ENCODE data around the gene PLXNA4.
"Not testable (repeated sequence)": the region's sequence is repeated elsewhere in the genome, so short reads cannot be mapped to it uniquely, and the experiment has no call there.

Gene PLXNA4

DNA sequence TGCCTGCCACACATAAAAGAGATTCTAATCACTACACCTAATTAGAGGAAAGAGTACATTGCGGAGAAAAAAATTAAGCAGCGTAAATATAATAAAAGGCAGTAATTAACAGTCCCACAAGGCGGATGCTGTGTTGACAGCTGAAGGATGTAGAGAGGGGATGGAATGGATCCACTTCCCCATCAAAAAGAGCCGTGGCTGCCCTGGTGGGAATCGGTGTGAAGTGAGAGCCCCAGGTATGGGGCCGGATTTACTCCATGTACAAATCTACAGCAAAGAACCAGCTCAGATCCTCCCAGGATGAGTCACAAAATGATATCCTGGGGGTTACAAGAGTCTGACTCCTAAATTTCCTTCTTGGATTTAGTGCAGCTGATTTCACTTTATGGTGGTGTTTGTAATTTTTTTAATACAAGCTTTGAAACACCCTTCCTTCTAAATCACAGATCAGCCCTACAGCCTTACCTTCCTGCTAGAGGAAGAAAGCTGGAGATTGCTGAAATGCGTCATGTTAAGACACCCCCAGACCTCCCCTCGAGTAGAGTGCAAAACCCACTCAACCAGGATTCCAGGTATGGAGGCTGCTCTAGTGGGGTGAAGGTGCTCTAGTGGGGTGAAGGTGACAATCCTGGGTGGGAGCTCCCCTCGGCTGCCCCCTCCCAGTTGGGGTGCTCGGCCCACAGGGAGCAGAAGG lies 398.4 kb downstream of the PLXNA4 start:
- TF ChIP-seq, protein P1, sequence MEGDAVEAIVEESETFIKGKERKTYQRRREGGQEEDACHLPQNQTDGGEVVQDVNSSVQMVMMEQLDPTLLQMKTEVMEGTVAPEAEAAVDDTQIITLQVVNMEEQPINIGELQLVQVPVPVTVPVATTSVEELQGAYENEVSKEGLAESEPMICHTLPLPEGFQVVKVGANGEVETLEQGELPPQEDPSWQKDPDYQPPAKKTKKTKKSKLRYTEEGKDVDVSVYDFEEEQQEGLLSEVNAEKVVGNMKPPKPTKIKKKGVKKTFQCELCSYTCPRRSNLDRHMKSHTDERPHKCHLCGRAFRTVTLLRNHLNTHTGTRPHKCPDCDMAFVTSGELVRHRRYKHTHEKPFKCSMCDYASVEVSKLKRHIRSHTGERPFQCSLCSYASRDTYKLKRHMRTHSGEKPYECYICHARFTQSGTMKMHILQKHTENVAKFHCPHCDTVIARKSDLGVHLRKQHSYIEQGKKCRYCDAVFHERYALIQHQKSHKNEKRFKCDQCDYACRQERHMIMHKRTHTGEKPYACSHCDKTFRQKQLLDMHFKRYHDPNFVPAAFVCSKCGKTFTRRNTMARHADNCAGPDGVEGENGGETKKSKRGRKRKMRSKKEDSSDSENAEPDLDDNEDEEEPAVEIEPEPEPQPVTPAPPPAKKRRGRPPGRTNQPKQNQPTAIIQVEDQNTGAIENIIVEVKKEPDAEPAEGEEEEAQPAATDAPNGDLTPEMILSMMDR (IDR thresholded peaks at IDR 0.05; ENCODE audit: low read depth, low read length) = no peak

DNA sequence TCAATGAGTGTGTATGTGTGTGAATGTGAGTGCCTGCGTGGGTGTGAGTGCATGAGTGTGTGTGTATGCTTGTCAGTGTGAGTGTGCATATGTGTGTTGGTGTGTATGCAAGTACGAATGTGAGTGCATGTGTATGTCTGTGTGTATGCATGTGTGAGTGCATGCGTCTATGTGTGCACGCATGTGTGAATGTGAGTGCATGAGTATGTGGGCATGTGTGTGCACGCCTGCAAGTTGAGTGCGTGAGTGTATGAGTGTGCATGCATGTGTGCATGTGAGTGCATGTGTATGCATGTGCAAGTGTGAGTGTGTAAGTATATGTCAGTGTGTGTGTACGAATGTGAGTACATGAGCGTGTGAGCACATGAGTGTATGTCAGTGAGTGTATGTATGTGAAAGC lies 399.6 kb downstream of the PLXNA4 start:
- no peak for DNase-seq (ENCODE audit: extremely low read depth, low read depth)
- TF ChIP-seq, protein P1 (IDR thresholded peaks at IDR 0.05; ENCODE audit: low read depth, low read length) = no peak

More for the DNA sequence above, 398.4 kb downstream of the PLXNA4 start:
- DNase-seq (ENCODE audit: extremely low read depth, low read depth) = no peak

- no peak for DNase-seq (ENCODE audit: extremely low read depth, low read depth)
- TF ChIP-seq, protein P1 (IDR thresholded peaks at IDR 0.05; ENCODE audit: low read depth, low read length) = no peak
These were observed 405.1 kb downstream of the PLXNA4 start for GRCh38 chr7:132171130-132171576.

DNA sequence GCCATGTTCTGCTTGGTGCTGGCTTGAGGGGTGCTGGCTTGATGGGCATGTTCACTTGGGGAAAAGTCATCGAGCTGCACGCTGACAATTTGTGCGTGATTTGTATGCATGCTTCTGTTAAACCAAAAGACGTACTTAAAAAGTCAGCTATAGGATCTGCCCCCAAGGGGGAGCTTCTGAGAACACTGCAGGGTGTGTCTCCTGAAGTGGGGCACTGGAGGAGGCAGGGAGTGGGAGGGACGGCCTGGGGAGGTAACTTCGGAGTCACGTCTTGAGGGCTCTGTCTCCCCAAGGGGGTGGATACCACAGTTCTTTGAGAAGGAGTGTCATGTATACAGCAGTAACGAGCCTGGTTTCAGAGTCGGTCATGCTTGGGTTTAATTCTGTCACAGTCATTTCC lies 406.5 kb downstream of the PLXNA4 start:
- no peak for DNase-seq (ENCODE audit: extremely low read depth, low read depth)
- TF ChIP-seq, protein P1 (IDR thresholded peaks at IDR 0.05; ENCODE audit: low read depth, low read length) = no peak

DNA sequence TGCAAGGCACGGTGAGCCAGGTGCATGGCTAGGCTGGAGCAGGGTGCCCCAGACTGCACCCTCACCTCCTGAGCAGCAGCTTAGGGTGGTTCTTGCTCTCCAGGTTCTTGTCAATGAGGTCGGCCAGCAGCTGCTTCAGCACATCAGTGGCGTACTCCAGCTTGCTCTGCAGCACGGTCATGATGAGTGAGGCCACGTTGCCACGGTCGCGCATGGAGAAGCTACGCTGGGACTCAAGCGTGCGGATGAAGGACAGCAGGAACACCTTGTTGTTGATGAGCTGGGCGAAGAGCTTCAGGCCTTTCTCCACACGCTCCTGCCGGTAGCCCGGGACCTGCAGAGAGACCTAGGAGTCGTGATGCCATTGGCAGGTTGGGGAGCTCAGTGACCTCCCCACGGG lies 408.0 kb downstream of the PLXNA4 start:
- TF ChIP-seq, protein P1 (IDR thresholded peaks at IDR 0.05; ENCODE audit: low read depth, low read length) = no peak
- no peak for DNase-seq (ENCODE audit: extremely low read depth, low read depth)

- not testable (repeated sequence) for DNase-seq (ENCODE audit: extremely low read depth, low read depth)
These were observed 410.6 kb downstream of the PLXNA4 start for GRCh38 chr7:132165695-132166094.

DNA sequence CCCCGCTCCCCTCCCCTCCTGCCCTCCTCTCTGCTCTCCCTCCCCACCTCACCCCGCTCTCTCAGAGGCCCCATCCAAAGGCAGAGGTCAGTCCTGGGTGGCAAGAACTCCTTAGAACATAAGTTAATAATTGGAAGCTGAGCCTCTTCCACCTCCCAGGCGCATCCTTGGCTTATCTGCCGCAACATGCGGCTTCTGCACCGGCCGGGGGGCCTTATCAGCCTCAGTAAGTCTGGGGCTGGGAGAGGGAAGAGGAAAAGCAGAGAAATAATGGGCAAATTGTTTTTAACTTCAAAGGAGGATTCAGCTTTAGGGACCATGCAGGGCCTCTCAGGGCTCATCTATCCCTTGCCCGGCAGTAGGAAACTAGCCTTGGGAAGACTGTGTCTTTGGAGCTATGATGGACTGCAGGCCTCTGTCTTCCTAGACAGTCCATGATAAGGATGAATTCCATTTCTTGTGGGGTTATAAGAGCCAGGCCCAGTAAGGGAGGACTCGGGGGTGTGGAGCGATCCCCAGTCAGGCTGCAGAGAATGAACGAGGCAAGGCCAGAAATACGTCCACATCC lies 411.6 kb downstream of the PLXNA4 start:
- TF ChIP-seq, protein P1 (IDR thresholded peaks at IDR 0.05; ENCODE audit: low read depth, low read length) = no peak
- DNase-seq (ENCODE audit: extremely low read depth, low read depth) = no peak
